Measurements from ENCODE around the gene EPHA3.

The EPHA3 gene

DNA sequence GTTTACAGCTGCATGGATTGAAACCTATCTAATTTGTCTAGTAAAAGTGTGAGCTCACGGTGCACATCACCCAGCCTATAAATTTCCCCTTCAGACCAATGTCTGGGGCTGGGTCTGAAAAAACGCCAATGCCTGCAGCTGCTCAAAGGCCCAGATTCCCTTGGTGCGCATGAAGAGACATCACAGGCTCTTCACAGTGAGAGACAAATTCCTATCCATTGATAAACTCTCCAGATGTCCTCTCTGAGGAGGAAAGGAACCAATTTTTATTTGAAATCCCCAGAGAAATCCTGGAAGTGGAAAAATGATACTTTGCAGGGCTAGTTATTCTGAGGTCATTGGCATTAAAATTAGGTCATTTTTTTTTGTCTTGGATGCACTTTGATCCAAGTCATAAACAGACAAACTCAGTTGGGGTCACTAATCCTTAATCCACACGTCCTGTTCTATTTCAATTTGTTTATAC is 360.5 kb downstream of the EPHA3 start:
- H3K4me1 ChIP-seq (ENCODE audit: control insufficient read depth, insufficient read depth, low read length) = no peaks in the 10 kb centered on the region
- no peaks in the 10 kb centered on the region for H3K36me3 ChIP-seq (ENCODE audit: insufficient read depth, low read length)
- no peak overlapping the region for H3K9ac ChIP-seq (ENCODE audit: low read depth, low read length)
- no peak overlapping the region for H3K4me2 ChIP-seq (ENCODE audit: low read length)
- no peaks in the 10 kb centered on the region for H3K27me3 ChIP-seq (ENCODE audit: control insufficient read depth, insufficient read depth, low read length)
- no peaks in the 10 kb centered on the region for H3K9me3 ChIP-seq (replicated peaks; ENCODE audit: low read length)
- H3K4me3 ChIP-seq (ENCODE audit: low read length) = no peak overlapping the region

GRCh38 chr3:89472101-89472500 is 364.7 kb downstream of the EPHA3 start:
- no peak overlapping the region for H3K4me3 ChIP-seq (ENCODE audit: low read length)
- no peak overlapping the region for H3K4me2 ChIP-seq (ENCODE audit: low read length)
- no peaks in the 10 kb centered on the region for H3K36me3 ChIP-seq (ENCODE audit: insufficient read depth, low read length)
- H3K4me1 ChIP-seq (ENCODE audit: control insufficient read depth, insufficient read depth, low read length) = no peaks in the 10 kb centered on the region
- no peaks in the 10 kb centered on the region for H3K27me3 ChIP-seq (ENCODE audit: control insufficient read depth, insufficient read depth, low read length)
- no peaks in the 10 kb centered on the region for H3K9me3 ChIP-seq (replicated peaks; ENCODE audit: low read length)
- no peak overlapping the region for H3K9ac ChIP-seq (ENCODE audit: low read depth, low read length)

GRCh38 chr3:89474333-89475130 is 367.1 kb downstream of the EPHA3 start:
- H3K27me3 ChIP-seq (ENCODE audit: control insufficient read depth, insufficient read depth, low read length) = no peaks in the 10 kb centered on the region
- H3K4me1 ChIP-seq (ENCODE audit: control insufficient read depth, insufficient read depth, low read length) = no peaks in the 10 kb centered on the region
- no peaks in the 10 kb centered on the region for H3K9me3 ChIP-seq (replicated peaks; ENCODE audit: low read length)
- H3K4me2 ChIP-seq (ENCODE audit: low read length) = no peak overlapping the region
- H3K9ac ChIP-seq (ENCODE audit: low read depth, low read length) = no peak overlapping the region
- H3K36me3 ChIP-seq (ENCODE audit: insufficient read depth, low read length) = no peaks in the 10 kb centered on the region
- no peak overlapping the region for H3K4me3 ChIP-seq (ENCODE audit: low read length)

GRCh38 chr3:89488800-89489580 is 381.6 kb downstream of the EPHA3 start:
- Histone ChIP-seq H3K4me1 (ENCODE audit: control insufficient read depth, insufficient read depth, low read length) (no peaks in the 10 kb centered on the region), H3K9me3 (replicated peaks; ENCODE audit: low read length) (no peaks in the 10 kb centered on the region), H3K9ac (ENCODE audit: low read depth, low read length) (no peak overlapping the region), H3K4me2 (ENCODE audit: low read length) (no peak overlapping the region), H3K36me3 (ENCODE audit: insufficient read depth, low read length) (no peaks in the 10 kb centered on the region), H3K4me3 (ENCODE audit: low read length) (no peak overlapping the region), H3K27me3 (ENCODE audit: control insufficient read depth, insufficient read depth, low read length) (no peaks in the 10 kb centered on the region)

GRCh38 chr3:89490129-89490528 is 382.7 kb downstream of the EPHA3 start:
- H3K4me3 ChIP-seq (ENCODE audit: low read length) = no peak overlapping the region
- H3K27me3 ChIP-seq (ENCODE audit: control insufficient read depth, insufficient read depth, low read length) = no peaks in the 10 kb centered on the region
- H3K9me3 ChIP-seq (replicated peaks; ENCODE audit: low read length) = no peaks in the 10 kb centered on the region
- no peaks in the 10 kb centered on the region for H3K36me3 ChIP-seq (ENCODE audit: insufficient read depth, low read length)
- H3K4me2 ChIP-seq (ENCODE audit: low read length) = no peak overlapping the region
- H3K9ac ChIP-seq (ENCODE audit: low read depth, low read length) = no peak overlapping the region
- H3K4me1 ChIP-seq (ENCODE audit: control insufficient read depth, insufficient read depth, low read length) = no peaks in the 10 kb centered on the region

GRCh38 chr3:89494734-89495133 is 387.3 kb downstream of the EPHA3 start:
- no peaks in the 10 kb centered on the region for H3K4me1 ChIP-seq (ENCODE audit: control insufficient read depth, insufficient read depth, low read length)
- H3K4me2 ChIP-seq (ENCODE audit: low read length) = no peak overlapping the region
- H3K9me3 ChIP-seq (replicated peaks; ENCODE audit: low read length) = no peaks in the 10 kb centered on the region
- no peaks in the 10 kb centered on the region for H3K27me3 ChIP-seq (ENCODE audit: control insufficient read depth, insufficient read depth, low read length)
- H3K9ac ChIP-seq (ENCODE audit: low read depth, low read length) = no peak overlapping the region
- H3K36me3 ChIP-seq (ENCODE audit: insufficient read depth, low read length) = no peaks in the 10 kb centered on the region
- H3K4me3 ChIP-seq (ENCODE audit: low read length) = no peak overlapping the region

DNA sequence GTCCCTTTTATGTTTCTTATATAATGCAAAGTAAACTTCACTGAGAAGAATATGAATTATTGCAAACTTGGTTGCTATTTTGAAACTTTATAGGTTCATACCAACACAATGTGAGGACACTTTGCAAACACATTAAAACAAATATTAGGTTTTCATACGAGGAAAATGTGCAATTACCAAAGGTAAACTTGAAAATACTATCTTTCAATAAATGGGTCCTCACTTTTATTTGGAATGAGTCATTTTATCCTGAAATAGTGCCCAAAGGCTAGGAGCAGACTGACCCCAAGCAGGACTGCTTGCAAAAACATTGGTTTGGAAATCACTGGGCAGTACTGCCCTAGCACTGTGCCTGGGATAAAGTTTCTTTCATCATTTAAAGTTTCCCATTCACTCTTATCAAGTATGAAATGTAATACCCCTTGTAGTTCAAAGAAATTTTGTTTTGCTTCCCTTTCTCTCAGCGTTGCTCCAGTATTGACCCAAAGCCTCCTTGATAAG is 396.5 kb downstream of the EPHA3 start:
- Histone ChIP-seq H3K9me3 (replicated peaks; ENCODE audit: low read length) (no peaks in the 10 kb centered on the region), H3K27me3 (ENCODE audit: control insufficient read depth, insufficient read depth, low read length) (no peaks in the 10 kb centered on the region), H3K36me3 (ENCODE audit: insufficient read depth, low read length) (no peaks in the 10 kb centered on the region), H3K4me3 (ENCODE audit: low read length) (no peak overlapping the region), H3K4me1 (ENCODE audit: control insufficient read depth, insufficient read depth, low read length) (no peaks in the 10 kb centered on the region), H3K4me2 (ENCODE audit: low read length) (no peak overlapping the region), H3K9ac (ENCODE audit: low read depth, low read length) (no peak overlapping the region)

DNA sequence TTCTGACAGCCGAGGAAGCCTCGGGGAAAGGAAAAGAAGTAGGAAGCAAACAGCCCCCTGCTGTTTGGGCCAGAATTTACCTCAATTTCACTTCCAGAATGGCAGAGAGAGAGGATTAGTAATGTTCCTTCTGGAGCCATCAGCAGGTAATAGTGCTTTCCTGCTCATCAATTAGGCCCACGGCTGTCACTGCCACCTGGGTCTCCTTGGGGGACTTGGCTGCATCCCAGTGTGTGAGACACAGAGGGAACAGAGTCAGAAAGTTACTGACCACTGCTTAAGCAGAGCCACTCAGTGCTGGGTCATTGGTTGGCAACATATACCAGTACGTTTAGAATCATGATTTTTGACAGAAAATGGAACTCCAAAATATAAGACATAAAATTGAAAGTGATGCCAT is 397.0 kb downstream of the EPHA3 start:
- Histone ChIP-seq H3K9me3 (replicated peaks; ENCODE audit: low read length) (no peaks in the 10 kb centered on the region), H3K27me3 (ENCODE audit: control insufficient read depth, insufficient read depth, low read length) (no peaks in the 10 kb centered on the region), H3K4me3 (ENCODE audit: low read length) (no peak overlapping the region), H3K36me3 (ENCODE audit: insufficient read depth, low read length) (no peaks in the 10 kb centered on the region), H3K4me1 (ENCODE audit: control insufficient read depth, insufficient read depth, low read length) (no peaks in the 10 kb centered on the region), H3K9ac (ENCODE audit: low read depth, low read length) (no peak overlapping the region), H3K4me2 (ENCODE audit: low read length) (no peak overlapping the region)

GRCh38 chr3:89506462-89507103 is 399.2 kb downstream of the EPHA3 start:
- no peaks in the 10 kb centered on the region for H3K27me3 ChIP-seq (ENCODE audit: control insufficient read depth, insufficient read depth, low read length)
- H3K9ac ChIP-seq (ENCODE audit: low read depth, low read length) = no peak overlapping the region
- no peaks in the 10 kb centered on the region for H3K4me1 ChIP-seq (ENCODE audit: control insufficient read depth, insufficient read depth, low read length)
- H3K4me3 ChIP-seq (ENCODE audit: low read length) = no peak overlapping the region
- H3K4me2 ChIP-seq (ENCODE audit: low read length) = no peak overlapping the region
- no peaks in the 10 kb centered on the region for H3K9me3 ChIP-seq (replicated peaks; ENCODE audit: low read length)
- no peaks in the 10 kb centered on the region for H3K36me3 ChIP-seq (ENCODE audit: insufficient read depth, low read length)

- Histone ChIP-seq H3K4me3 (ENCODE audit: low read length) (no peak overlapping the region), H3K36me3 (ENCODE audit: insufficient read depth, low read length) (no peaks in the 10 kb centered on the region), H3K4me2 (ENCODE audit: low read length) (no peak overlapping the region), H3K9me3 (replicated peaks; ENCODE audit: low read length) (no peaks in the 10 kb centered on the region), H3K9ac (ENCODE audit: low read depth, low read length) (no peak overlapping the region), H3K27me3 (ENCODE audit: control insufficient read depth, insufficient read depth, low read length) (no peaks in the 10 kb centered on the region), H3K4me1 (ENCODE audit: control insufficient read depth, insufficient read depth, low read length) (no peaks in the 10 kb centered on the region)
Observed at GRCh38 chr3:89521328-89521727, 413.9 kb downstream of the EPHA3 start.

- no peaks in the 10 kb centered on the region for H3K36me3 ChIP-seq (ENCODE audit: insufficient read depth, low read length)
- no peaks in the 10 kb centered on the region for H3K4me1 ChIP-seq (ENCODE audit: control insufficient read depth, insufficient read depth, low read length)
- H3K27me3 ChIP-seq (ENCODE audit: control insufficient read depth, insufficient read depth, low read length) = no peaks in the 10 kb centered on the region
- no peak overlapping the region for H3K4me2 ChIP-seq (ENCODE audit: low read length)
- no peak overlapping the region for H3K4me3 ChIP-seq (ENCODE audit: low read length)
- no peak overlapping the region for H3K9ac ChIP-seq (ENCODE audit: low read depth, low read length)
- H3K9me3 ChIP-seq (replicated peaks; ENCODE audit: low read length) = no peaks in the 10 kb centered on the region
Observed at GRCh38 chr3:89522155-89522554, 414.7 kb downstream of the EPHA3 start.
